ENCODE measurements around the gene PCDH18.
"Not testable (repeated sequence)": the region's sequence is repeated elsewhere in the genome, so short reads cannot be mapped to it uniquely, and the experiment has no call there.

Gene PCDH18

GRCh38 chr4:137509855-137510282, 22.4 kb downstream of the PCDH18 start:
- H3K4me1 ChIP-seq (ENCODE audit: control insufficient read depth, insufficient read depth, low read length), result no peaks in the 10 kb centered on the region
- no peaks in the 10 kb centered on the region for H3K36me3 ChIP-seq (ENCODE audit: control insufficient read depth in 2 of 2, insufficient read depth in 2 of 2, low read length in 2 of 2)
- H3K27ac ChIP-seq (ENCODE audit: low read length), result no peak overlapping the region
- H3K4me3 ChIP-seq (ENCODE audit: low read length in 2 of 2), result no peak overlapping the region
- no peak overlapping the region for H3K9ac ChIP-seq (ENCODE audit: low read length in 2 of 2)
- H3K27me3 ChIP-seq (ENCODE audit: control insufficient read depth in 1 of 2, insufficient read depth in 2 of 2, low read length in 2 of 2), result no peaks in the 10 kb centered on the region
- H3K9me3 ChIP-seq (ENCODE audit: control insufficient read depth in 2 of 2, low read length in 2 of 2), result no peaks in the 10 kb centered on the region

- Histone ChIP-seq H3K4me1 (ENCODE audit: control insufficient read depth, insufficient read depth, low read length) (no peaks in the 10 kb centered on the region), H3K9me3 (ENCODE audit: control insufficient read depth in 2 of 2, low read length in 2 of 2) (no peaks in the 10 kb centered on the region), H3K9ac (ENCODE audit: low read length in 2 of 2) (no peak overlapping the region), H3K27ac (ENCODE audit: low read length) (no peak overlapping the region), H3K4me3 (ENCODE audit: low read length in 2 of 2) (no peak overlapping the region), H3K36me3 (ENCODE audit: control insufficient read depth in 2 of 2, insufficient read depth in 2 of 2, low read length in 2 of 2) (no peaks in the 10 kb centered on the region), H3K27me3 (ENCODE audit: control insufficient read depth in 1 of 2, insufficient read depth in 2 of 2, low read length in 2 of 2) (no peaks in the 10 kb centered on the region)
Measured at GRCh38 chr4:137502339-137503129, 29.8 kb downstream of the PCDH18 start.

GRCh38 chr4:137496267-137496666, 36.0 kb downstream of the PCDH18 start:
- not testable (repeated sequence) for H3K9me3 ChIP-seq (ENCODE audit: control insufficient read depth in 2 of 2, low read length in 2 of 2); H3K4me1 ChIP-seq (ENCODE audit: control insufficient read depth, insufficient read depth, low read length); H3K36me3 ChIP-seq (ENCODE audit: control insufficient read depth in 2 of 2, insufficient read depth in 2 of 2, low read length in 2 of 2); H3K4me3 ChIP-seq (ENCODE audit: low read length in 2 of 2); H3K9ac ChIP-seq (ENCODE audit: low read length in 2 of 2); H3K27me3 ChIP-seq (ENCODE audit: control insufficient read depth in 1 of 2, insufficient read depth in 2 of 2, low read length in 2 of 2); H3K27ac ChIP-seq (ENCODE audit: low read length)

GRCh38 chr4:137495578-137495977, 36.7 kb downstream of the PCDH18 start:
- Histone ChIP-seq H3K4me3 (ENCODE audit: low read length in 2 of 2) (no peak overlapping the region), H3K9me3 (ENCODE audit: control insufficient read depth in 2 of 2, low read length in 2 of 2) (no peaks in the 10 kb centered on the region), H3K9ac (ENCODE audit: low read length in 2 of 2) (no peak overlapping the region), H3K27ac (ENCODE audit: low read length) (no peak overlapping the region), H3K27me3 (ENCODE audit: control insufficient read depth in 1 of 2, insufficient read depth in 2 of 2, low read length in 2 of 2) (no peaks in the 10 kb centered on the region), H3K36me3 (ENCODE audit: control insufficient read depth in 2 of 2, insufficient read depth in 2 of 2, low read length in 2 of 2) (no peaks in the 10 kb centered on the region), H3K4me1 (ENCODE audit: control insufficient read depth, insufficient read depth, low read length) (no peaks in the 10 kb centered on the region)

GRCh38 chr4:137483313-137483959, 48.9 kb downstream of the PCDH18 start:
- H3K27ac ChIP-seq (ENCODE audit: low read length); H3K36me3 ChIP-seq (ENCODE audit: control insufficient read depth in 2 of 2, insufficient read depth in 2 of 2, low read length in 2 of 2); H3K27me3 ChIP-seq (ENCODE audit: control insufficient read depth in 1 of 2, insufficient read depth in 2 of 2, low read length in 2 of 2); H3K4me1 ChIP-seq (ENCODE audit: control insufficient read depth, insufficient read depth, low read length); H3K9ac ChIP-seq (ENCODE audit: low read length in 2 of 2); H3K4me3 ChIP-seq (ENCODE audit: low read length in 2 of 2); H3K9me3 ChIP-seq (ENCODE audit: control insufficient read depth in 2 of 2, low read length in 2 of 2): not testable (repeated sequence)

GRCh38 chr4:137479657-137480056, 52.6 kb downstream of the PCDH18 start:
- H3K9ac ChIP-seq (ENCODE audit: low read length in 2 of 2); H3K4me1 ChIP-seq (ENCODE audit: control insufficient read depth, insufficient read depth, low read length); H3K4me3 ChIP-seq (ENCODE audit: low read length in 2 of 2); H3K36me3 ChIP-seq (ENCODE audit: control insufficient read depth in 2 of 2, insufficient read depth in 2 of 2, low read length in 2 of 2); H3K27ac ChIP-seq (ENCODE audit: low read length); H3K9me3 ChIP-seq (ENCODE audit: control insufficient read depth in 2 of 2, low read length in 2 of 2); H3K27me3 ChIP-seq (ENCODE audit: control insufficient read depth in 1 of 2, insufficient read depth in 2 of 2, low read length in 2 of 2): not testable (repeated sequence)

GRCh38 chr4:137476345-137476744, 55.9 kb downstream of the PCDH18 start:
- no peaks in the 10 kb centered on the region for H3K9me3 ChIP-seq (ENCODE audit: control insufficient read depth in 2 of 2, low read length in 2 of 2)

GRCh38 chr4:137474711-137475301, 57.5 kb downstream of the PCDH18 start:
- Histone ChIP-seq H3K4me3 (ENCODE audit: low read length in 2 of 2) (no peak overlapping the region), H3K9me3 (ENCODE audit: control insufficient read depth in 2 of 2, low read length in 2 of 2) (no peaks in the 10 kb centered on the region), H3K36me3 (ENCODE audit: control insufficient read depth in 2 of 2, insufficient read depth in 2 of 2, low read length in 2 of 2) (no peaks in the 10 kb centered on the region), H3K27ac (ENCODE audit: low read length) (no peak overlapping the region), H3K27me3 (ENCODE audit: control insufficient read depth in 1 of 2, insufficient read depth in 2 of 2, low read length in 2 of 2) (no peaks in the 10 kb centered on the region), H3K4me1 (ENCODE audit: control insufficient read depth, insufficient read depth, low read length) (no peaks in the 10 kb centered on the region), H3K9ac (ENCODE audit: low read length in 2 of 2) (no peak overlapping the region)

More at GRCh38 chr4:137476345-137476744, 55.9 kb downstream of the PCDH18 start:
- no peak overlapping the region for H3K27ac ChIP-seq (ENCODE audit: low read length)
- H3K4me3 ChIP-seq (ENCODE audit: low read length in 2 of 2), result no peak overlapping the region
- H3K36me3 ChIP-seq (ENCODE audit: control insufficient read depth in 2 of 2, insufficient read depth in 2 of 2, low read length in 2 of 2), result no peaks in the 10 kb centered on the region
- no peak overlapping the region for H3K9ac ChIP-seq (ENCODE audit: low read length in 2 of 2)
- no peaks in the 10 kb centered on the region for H3K4me1 ChIP-seq (ENCODE audit: control insufficient read depth, insufficient read depth, low read length)
- H3K27me3 ChIP-seq (ENCODE audit: control insufficient read depth in 1 of 2, insufficient read depth in 2 of 2, low read length in 2 of 2), result no peaks in the 10 kb centered on the region

GRCh38 chr4:137471895-137472294, 60.4 kb downstream of the PCDH18 start:
- Histone ChIP-seq H3K27me3 (ENCODE audit: control insufficient read depth in 1 of 2, insufficient read depth in 2 of 2, low read length in 2 of 2) (no peaks in the 10 kb centered on the region), H3K9ac (ENCODE audit: low read length in 2 of 2) (no peak overlapping the region), H3K4me1 (ENCODE audit: control insufficient read depth, insufficient read depth, low read length) (no peaks in the 10 kb centered on the region), H3K4me3 (ENCODE audit: low read length in 2 of 2) (no peak overlapping the region), H3K9me3 (ENCODE audit: control insufficient read depth in 2 of 2, low read length in 2 of 2) (no peaks in the 10 kb centered on the region), H3K27ac (ENCODE audit: low read length) (no peak overlapping the region), H3K36me3 (ENCODE audit: control insufficient read depth in 2 of 2, insufficient read depth in 2 of 2, low read length in 2 of 2) (no peaks in the 10 kb centered on the region)

GRCh38 chr4:137471461-137471860, 60.8 kb downstream of the PCDH18 start:
- H3K9ac ChIP-seq (ENCODE audit: low read length in 2 of 2), result no peak overlapping the region

GRCh38 chr4:137470806-137471205, 61.5 kb downstream of the PCDH18 start:
- Histone ChIP-seq H3K27ac (ENCODE audit: low read length) (no peak overlapping the region), H3K4me3 (ENCODE audit: low read length in 2 of 2) (no peak overlapping the region), H3K36me3 (ENCODE audit: control insufficient read depth in 2 of 2, insufficient read depth in 2 of 2, low read length in 2 of 2) (no peaks in the 10 kb centered on the region), H3K4me1 (ENCODE audit: control insufficient read depth, insufficient read depth, low read length) (peaks cover 2% of the 10 kb centered on the region), H3K9ac (ENCODE audit: low read length in 2 of 2) (no peak overlapping the region), H3K27me3 (ENCODE audit: control insufficient read depth in 1 of 2, insufficient read depth in 2 of 2, low read length in 2 of 2) (no peaks in the 10 kb centered on the region), H3K9me3 (ENCODE audit: control insufficient read depth in 2 of 2, low read length in 2 of 2) (no peaks in the 10 kb centered on the region)

More at GRCh38 chr4:137471461-137471860, 60.8 kb downstream of the PCDH18 start:
- Histone ChIP-seq H3K27me3 (ENCODE audit: control insufficient read depth in 1 of 2, insufficient read depth in 2 of 2, low read length in 2 of 2) (no peaks in the 10 kb centered on the region), H3K36me3 (ENCODE audit: control insufficient read depth in 2 of 2, insufficient read depth in 2 of 2, low read length in 2 of 2) (no peaks in the 10 kb centered on the region), H3K27ac (ENCODE audit: low read length) (no peak overlapping the region), H3K4me3 (ENCODE audit: low read length in 2 of 2) (no peak overlapping the region), H3K4me1 (ENCODE audit: control insufficient read depth, insufficient read depth, low read length) (no peaks in the 10 kb centered on the region), H3K9me3 (ENCODE audit: control insufficient read depth in 2 of 2, low read length in 2 of 2) (no peaks in the 10 kb centered on the region)
